ENCODE data around the gene ZNF521.

DNA sequence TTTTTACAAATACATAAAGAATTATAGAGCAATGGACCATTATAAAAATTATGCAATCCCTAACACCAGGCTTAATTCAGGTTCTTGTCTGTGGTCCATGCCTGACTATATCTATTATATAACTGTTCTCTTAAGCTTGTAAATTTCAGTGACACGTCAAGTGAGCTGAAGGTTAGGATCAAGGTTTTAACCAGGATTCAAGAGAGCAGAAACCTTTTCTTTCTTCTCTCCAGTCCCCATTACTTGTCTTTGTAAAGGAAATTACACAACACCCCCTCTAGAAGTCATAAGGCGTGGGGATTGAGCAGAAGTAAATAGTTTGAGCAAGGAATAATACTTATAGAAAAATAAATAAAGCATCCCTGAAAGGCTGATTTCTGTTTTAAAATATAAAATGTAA lies 122.0 kb downstream of the ZNF521 start:
- TF ChIP-seq, protein P1, sequence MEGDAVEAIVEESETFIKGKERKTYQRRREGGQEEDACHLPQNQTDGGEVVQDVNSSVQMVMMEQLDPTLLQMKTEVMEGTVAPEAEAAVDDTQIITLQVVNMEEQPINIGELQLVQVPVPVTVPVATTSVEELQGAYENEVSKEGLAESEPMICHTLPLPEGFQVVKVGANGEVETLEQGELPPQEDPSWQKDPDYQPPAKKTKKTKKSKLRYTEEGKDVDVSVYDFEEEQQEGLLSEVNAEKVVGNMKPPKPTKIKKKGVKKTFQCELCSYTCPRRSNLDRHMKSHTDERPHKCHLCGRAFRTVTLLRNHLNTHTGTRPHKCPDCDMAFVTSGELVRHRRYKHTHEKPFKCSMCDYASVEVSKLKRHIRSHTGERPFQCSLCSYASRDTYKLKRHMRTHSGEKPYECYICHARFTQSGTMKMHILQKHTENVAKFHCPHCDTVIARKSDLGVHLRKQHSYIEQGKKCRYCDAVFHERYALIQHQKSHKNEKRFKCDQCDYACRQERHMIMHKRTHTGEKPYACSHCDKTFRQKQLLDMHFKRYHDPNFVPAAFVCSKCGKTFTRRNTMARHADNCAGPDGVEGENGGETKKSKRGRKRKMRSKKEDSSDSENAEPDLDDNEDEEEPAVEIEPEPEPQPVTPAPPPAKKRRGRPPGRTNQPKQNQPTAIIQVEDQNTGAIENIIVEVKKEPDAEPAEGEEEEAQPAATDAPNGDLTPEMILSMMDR (IDR thresholded peaks at IDR 0.05 in 2 of 3, conservative IDR thresholded peaks at IDR 0.05 in 1 of 3; ENCODE audit: control insufficient read depth in 2 of 3, extremely low read depth in 1 of 3, insufficient read depth in 1 of 3, low read depth in 3 of 3, low read length in 3 of 3): no peak
- no peak for TF ChIP-seq TAF1 (IDR thresholded peaks at IDR 0.05; ENCODE audit: borderline replicate concordance, low read depth, low read length)
- TF ChIP-seq CBX3 (IDR thresholded peaks at IDR 0.05; ENCODE audit: borderline replicate concordance, low read depth): no peak
- TF ChIP-seq SPI1 (IDR thresholded peaks at IDR 0.05; ENCODE audit: borderline replicate concordance, insufficient read depth, low read depth, low read length): no peak
- no peak for TF ChIP-seq RFX5 (IDR thresholded peaks at IDR 0.05; ENCODE audit: low read depth, low read length)
- no peak for TF ChIP-seq ZBTB33 (IDR thresholded peaks at IDR 0.05)
- TF ChIP-seq CEBPB (IDR thresholded peaks at IDR 0.05; ENCODE audit: borderline replicate concordance in 1 of 2, low read depth in 2 of 2, low read length in 2 of 2): no peak
- TF ChIP-seq MXI1 (IDR thresholded peaks at IDR 0.05; ENCODE audit: low read depth, low read length): no peak
- TF ChIP-seq EZH2 (IDR thresholded peaks at IDR 0.05; ENCODE audit: borderline replicate concordance, control insufficient read depth, low read depth, low read length): no peak
- TF ChIP-seq BCL11A (IDR thresholded peaks at IDR 0.05; ENCODE audit: low read depth, low read length): no peak
- TF ChIP-seq IRF3 (IDR thresholded peaks at IDR 0.05): no peak
- TF ChIP-seq GABPA (IDR thresholded peaks at IDR 0.05; ENCODE audit: low read depth): no peak
